ENCODE data around the gene PLOD3.

PLOD3 gene

DNA sequence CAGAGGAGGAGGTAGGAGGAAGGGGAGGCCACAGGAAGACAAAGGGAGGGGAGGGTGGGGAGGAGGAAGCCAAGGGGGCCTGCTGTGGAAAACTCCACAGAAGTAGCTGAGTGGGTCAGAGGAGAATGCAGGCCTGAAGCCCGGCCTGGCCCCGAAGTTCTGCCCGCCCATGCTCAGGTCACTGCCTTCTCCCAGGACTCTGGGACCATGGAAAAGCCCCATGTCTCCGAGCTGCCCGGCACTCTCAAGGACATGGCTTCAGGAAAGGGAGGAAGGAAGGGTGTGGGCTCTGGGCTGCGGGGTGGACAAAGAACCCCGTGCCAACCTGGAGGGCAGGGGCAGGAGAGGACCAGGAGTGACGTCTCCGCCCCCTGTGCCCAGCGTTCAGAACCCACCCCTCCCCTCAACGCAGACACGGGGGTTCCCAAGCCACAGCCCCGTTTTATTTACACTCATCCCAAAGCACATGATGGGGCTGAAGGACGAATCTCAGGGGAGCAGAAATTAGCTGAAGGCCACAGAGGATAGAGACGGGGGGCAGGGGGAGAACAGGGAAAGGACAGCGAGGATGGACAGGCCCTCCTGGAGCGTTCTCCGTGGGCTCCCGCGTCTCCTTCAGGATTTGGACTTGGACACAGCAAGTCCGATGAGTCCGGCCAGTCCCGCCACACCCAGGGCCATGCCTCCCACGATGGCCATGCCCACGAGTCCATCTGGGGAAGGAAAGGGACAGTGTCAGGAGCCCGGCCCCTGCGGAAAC is 22.0 kb upstream of the PLOD3 start:
- DNase-seq = no peak

DNA sequence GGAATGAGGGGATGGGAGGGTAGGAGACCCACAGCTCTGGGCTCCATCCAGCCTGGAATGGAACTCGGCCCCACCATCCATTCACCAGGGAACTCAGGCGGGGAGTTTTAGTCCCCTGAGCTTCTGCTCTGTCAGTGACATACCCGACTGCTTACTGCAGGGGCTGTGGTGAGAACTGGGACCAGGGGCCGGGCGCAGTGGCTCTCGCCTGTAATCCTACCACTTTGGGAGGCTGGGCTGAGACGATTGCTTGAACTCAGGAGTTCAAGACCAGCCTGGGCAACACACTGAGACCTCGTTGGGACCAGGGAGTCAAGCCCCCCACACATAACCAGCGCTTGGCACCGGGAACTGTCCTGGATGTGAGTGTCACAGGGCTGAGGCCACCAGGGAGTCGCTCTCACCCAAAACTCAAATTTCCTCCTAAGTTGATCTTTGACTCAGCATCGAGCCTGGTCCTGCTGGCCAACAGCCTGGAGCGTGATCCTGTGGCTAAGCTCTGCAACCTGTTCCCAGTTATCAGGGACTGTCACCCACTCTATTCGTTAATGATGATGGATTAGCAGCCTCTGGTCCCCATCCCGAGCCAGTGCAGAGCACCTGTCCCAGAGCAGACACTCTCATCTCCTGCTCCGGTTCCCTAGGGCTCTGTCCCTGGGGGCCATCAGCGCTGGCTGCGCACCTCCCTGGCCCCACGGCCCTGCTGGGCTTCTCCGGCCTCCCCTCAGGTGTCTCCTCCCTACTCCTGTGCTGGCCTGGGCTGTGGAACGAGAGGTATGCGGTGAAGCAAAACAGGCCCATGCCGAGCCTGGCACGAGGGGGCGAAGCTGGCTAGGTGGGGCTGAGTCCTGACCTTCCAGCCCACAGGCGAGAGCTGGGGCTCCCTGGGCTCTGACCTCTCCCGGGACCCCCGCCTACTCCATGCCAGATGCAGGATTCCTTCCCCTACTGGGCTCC is 21.1 kb upstream of the PLOD3 start:
- DNase-seq = no peak

- DNase-seq = no peak
Measured at GRCh38 chr7:101237206-101238067, 20.1 kb upstream of the PLOD3 start, which contains the start of gene CLDN15. Gene CLDN15 (minus strand): TSS chr7:101237802. CDS start chr7:101237581, 221 bp downstream.

DNA sequence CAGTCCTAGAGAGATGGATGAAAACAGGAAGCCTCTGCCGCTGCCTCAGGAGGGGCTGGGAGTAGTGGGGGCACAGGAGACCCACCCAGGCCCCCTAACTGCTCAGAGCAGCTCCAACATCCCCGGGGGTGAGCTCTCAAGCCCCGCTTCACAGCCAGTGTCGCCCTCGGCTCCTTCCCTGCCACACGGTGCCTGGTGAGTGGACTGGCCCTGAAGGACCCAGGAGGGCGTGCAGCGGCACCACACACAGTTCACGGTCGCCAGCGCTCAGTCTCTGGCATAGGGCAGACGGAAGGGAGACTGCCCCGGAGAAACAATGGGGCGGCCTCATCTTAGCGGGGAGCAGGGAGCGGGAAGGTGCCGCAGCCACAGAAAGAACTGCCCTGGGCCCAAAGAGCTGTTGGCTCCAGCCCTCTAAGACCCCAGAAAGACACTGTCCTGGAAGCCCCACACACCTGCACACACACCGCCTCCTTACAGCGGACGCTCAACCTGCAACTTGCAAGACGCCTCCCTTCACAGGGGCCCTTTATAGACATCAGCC is 19.0 kb upstream of the PLOD3 start:
- DNase-seq = no peak

GRCh38 chr7:101235522-101235921 is 18.1 kb upstream of the PLOD3 start:
- no peak for DNase-seq

DNA sequence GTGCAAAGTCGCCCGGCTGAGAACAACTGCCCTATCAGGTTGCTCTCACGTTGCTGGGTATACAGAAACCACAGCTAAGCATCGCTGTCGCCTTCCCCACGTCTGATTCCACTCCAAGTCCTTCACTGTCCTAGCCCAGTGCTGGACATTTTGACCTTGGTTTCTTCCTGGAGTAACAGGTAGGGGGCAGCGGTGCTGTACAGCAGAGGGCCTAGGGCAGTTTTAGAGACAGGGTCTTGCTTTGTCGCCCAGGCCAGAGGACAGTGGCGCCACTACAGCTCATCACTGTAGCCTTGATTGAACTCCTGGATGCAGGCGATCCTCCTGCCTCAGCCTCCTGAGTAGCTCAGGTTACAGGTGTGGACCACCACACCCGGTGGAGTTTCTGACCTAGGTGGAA is 17.7 kb upstream of the PLOD3 start:
- DNase-seq = no peak

- no peak for DNase-seq
Measured at GRCh38 chr7:101234636-101235035, 17.3 kb upstream of the PLOD3 start.

- DNase-seq = no peak
Measured at GRCh38 chr7:101233907-101234547, 16.6 kb upstream of the PLOD3 start.

DNA sequence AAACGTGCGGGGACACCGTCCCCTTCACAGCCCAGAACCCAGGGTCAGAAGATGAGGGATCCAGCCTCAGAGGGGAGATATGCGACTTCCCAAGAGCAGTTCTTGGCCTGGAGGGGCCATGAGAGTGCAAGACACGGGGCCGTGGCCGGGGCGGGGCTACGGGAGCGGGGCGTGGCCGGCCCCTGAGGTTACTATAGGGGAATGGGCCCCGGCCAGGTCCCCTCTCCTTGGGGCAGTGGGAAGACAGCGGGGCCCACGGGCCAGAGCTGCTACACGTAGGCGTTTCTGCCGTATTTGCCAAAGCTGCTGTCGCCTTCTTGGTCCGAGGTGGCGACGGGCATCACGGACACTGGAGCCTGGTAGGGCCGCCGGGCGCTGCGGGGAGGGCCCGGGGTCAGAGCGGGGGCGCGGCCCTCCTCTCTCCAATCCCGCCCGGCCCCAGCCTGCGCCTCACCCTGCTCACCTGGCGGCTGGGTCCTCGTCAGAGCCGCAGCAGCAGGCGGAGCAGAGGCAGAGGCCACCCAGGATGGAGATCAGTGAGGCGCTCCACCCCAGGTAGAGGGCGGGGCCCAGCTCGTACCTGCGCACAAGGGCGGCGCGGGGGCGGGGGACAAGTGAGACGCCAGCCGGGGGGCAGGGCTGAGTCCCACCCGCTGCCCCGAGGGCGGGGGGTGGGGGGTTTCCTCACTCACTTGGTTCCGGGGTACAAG is 14.9 kb upstream of the PLOD3 start:
- DNase-seq = no peak

DNA sequence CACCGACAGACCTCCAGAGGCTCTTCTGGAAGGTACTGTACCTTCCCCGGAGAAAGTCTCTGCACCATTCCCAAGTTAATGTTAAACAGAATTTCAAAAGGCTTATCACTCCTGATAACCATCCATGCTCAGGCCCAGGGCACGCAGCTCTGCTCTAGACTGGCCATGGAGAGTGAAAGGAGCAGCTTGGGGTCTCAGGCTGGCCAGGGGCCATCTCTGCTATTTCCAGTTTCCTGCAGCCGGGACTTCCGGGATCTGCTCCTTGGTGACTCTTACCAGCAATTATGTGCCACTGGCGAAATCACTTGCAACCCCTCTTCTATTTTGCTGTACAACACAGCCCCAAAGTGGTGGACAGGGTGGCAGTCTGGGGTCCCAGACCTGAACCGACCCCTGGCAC is 14.3 kb upstream of the PLOD3 start:
- DNase-seq = no peak

GRCh38 chr7:101226721-101227120 is 9.3 kb upstream of the PLOD3 start:
- no peak for DNase-seq

DNA sequence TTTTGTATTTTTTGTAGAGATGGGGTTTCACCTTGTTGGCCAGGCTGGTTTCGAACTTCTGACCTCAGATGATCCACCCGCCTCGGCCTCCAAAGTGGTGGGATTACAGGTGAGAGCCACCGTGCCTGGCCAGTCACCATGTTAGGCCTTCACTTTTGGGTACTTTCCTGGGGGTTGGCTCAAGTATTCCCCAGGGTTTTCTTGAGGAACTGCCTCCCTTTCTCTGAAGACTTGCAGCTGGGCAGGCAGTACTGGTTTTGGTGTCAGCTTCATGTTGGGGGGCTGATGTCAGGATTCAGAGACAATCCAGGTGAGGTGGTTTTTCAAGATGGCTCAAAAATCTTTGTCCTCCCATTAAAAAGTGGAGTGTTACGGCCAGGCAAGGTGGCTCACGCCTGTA is 8.3 kb upstream of the PLOD3 start:
- no peak for DNase-seq

- no peak for DNase-seq
Measured at GRCh38 chr7:101223528-101223927, 6.1 kb upstream of the PLOD3 start.

- no peak for DNase-seq
Measured at GRCh38 chr7:101222275-101222830, 5.0 kb upstream of the PLOD3 start.

DNA sequence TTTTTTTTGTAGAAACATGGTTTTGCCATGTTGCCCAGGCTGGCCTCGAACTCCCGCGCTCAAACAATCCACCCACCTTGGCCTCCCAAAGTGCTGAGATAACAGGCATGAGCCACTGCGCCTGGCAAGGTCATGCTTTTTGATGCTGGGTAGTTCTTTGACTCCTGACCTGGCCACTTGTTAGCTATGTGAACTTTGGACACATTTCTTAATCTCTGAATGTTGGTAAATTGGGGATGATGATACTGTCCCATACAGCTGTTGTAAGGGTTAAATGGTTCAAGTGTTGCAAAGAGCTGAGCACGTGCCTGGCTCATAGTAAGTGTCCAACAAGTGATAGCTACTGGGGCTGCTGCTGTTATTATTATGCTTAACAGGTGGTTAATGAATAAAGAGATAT is 2.9 kb upstream of the PLOD3 start:
- no peak for DNase-seq

GRCh38 chr7:101218236-101219125 is 1.1 kb upstream of the PLOD3 start:
- DNase-seq = no peak

DNA sequence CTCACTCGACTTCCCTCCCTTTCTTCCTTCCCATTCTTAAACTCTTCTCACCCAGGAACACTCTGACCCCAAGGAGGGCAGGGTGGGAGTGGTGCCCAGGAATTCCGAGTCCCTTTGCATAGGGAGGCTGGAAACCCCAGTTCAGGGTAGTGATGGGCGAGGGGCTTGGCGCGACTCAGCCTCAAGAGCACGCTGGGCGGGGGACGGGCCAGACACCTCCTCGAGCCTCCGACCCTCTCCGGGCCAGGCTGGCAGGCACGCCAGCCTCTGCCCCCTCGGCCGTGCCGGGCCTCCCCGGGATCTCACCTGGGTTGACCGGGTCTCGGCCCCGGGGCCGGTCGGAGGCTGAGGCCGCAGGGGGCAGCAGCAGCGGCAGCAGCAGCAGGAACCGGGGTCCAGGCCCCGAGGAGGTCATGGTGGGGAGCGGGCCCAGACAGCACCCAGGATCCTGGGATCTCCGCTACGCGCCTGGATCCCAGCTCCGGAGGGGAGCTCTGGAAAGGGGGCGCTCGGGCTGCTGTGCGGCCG is 457 bp downstream of the PLOD3 start:
- DNase-seq = no peak

- DNase-seq = no peak
Measured at GRCh38 chr7:101216001-101216859, 1.2 kb downstream of the PLOD3 start.

DNA sequence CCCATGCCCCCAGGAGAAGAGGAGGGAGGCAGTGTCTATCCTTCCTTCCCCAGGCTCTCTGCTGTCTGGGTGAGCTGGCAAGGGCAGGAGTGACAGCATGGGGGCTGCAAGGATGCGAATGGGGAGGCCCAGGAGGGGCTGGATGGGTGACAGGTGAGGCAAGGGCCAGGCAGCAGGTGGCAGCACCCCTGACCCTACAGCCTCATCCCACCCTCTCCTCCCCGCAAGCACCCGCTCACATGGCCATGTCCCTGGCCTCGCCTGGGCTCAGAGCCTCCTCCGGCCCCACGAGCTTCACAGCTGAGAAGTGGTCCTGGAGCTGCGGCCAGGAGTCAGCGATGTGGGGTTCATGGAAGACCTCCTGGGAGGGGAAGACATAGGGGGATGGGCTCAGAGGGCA is 5.4 kb downstream of the PLOD3 start:
- no peak for DNase-seq
